Tibial artery (tissue), 4 donors: ENCODE results near the gene PNMA8B.

Source experiments
- DNase-seq, 2 donors: peaks; one replicate each; pipeline ENCODE4 v3.0.0-alpha.2; 2019
- H3K27ac ChIP-seq, 2 donors: fragments of 200-600 bp; sonication (generic) in 1 of 2; 1 replicate in 1 of 2; 2 replicates in 1 of 2; pipeline ENCODE4 v1.5.1; 2018 to 2019; ENCODE audit warnings: mild to moderate bottlenecking in 1 of 2
- H3K27me3 ChIP-seq, 2 donors: fragments of 200-600 bp; sonication (generic) in 1 of 2; one replicate each; pipeline versions ENCODE4 v1.5.1 to v1.6.0; 2016 to 2019
- H3K36me3 ChIP-seq, 3 donors: fragments of 200-600 bp; sonication (generic) in 2 of 3; one replicate each; pipeline ENCODE4 v1.5.1; 2016 to 2019; ENCODE audit warnings: mild to moderate bottlenecking in 2 of 3
- H3K4me1 ChIP-seq, 4 donors: fragments of 200-600 bp; sonication (generic) in 2 of 4; 1 replicate in 3 of 4; 2 replicates in 1 of 4; pipeline ENCODE4 v1.5.1; 2016 to 2019
- H3K4me3 ChIP-seq, 2 donors: fragments of 200-600 bp; sonication (generic) in 1 of 2; 1 replicate in 1 of 2; 2 replicates in 1 of 2; pipeline ENCODE4 v1.5.1; 2018 to 2019; ENCODE audit warnings: mild to moderate bottlenecking in 2 of 2
- H3K9me3 ChIP-seq, 3 donors: fragments of 200-600 bp; sonication (generic) in 1 of 3; one replicate each; pipeline ENCODE4 v1.5.1; 2016 to 2019
- CTCF ChIP-seq, 2 experiments: fragments of 200-600 bp in 1 of 2; fragments of 450-650 bp in 1 of 2; IDR thresholded peaks; one replicate each; pipeline ENCODE4 v1.5.1; 2017 to 2019; ENCODE audit warnings: antibody characterized with exemption in 2 of 2, mild to moderate bottlenecking in 1 of 2, moderate library complexity in 1 of 2
- intact Hi-C: fragments of 100-400 bp; cut with DNase I; formaldehyde crosslinking; loops from one replicate; pipeline ENCODE4 v1.15.0; 2023; ENCODE audit warnings: low total_unique reads

Gene PNMA8B

GRCh38 chr19:46533621-46534081 lies 38.0 kb upstream of the PNMA8B start:
- no peak for TF ChIP-seq CTCF (IDR thresholded peaks at IDR 0.05)
- Histone ChIP-seq H3K27ac (no peak overlapping the region), H3K27me3 (peaks cover 0 to 26% of the 10 kb centered on the region in 2 donors), H3K36me3 (no peaks in the 10 kb centered on the region), H3K4me3 (no peak overlapping the region), H3K4me1 (peaks cover 0 to 12% (median 7%) of the 10 kb centered on the region in 4 donors), H3K9me3 (no peaks in the 10 kb centered on the region)
- intact Hi-C loops, result no loop called here
- DNase-seq, result peak in 1 of 2 donors; percentile 63

- no peaks in the 10 kb centered on the region for H3K36me3 ChIP-seq
- intact Hi-C loops, result no loop called here
- H3K27me3 ChIP-seq, result peaks cover 0 to 26% of the 10 kb centered on the region in 2 donors
- H3K4me3 ChIP-seq, result no peak overlapping the region
- H3K4me1 ChIP-seq, result peaks cover 0 to 12% (median 7%) of the 10 kb centered on the region in 4 donors
- DNase-seq, result peak in 1 of 2 donors; percentile 55
- no peak overlapping the region for H3K27ac ChIP-seq
- no peaks in the 10 kb centered on the region for H3K9me3 ChIP-seq
- TF ChIP-seq CTCF (IDR thresholded peaks at IDR 0.05), result no peak
Measured at GRCh38 chr19:46533078-46533620, 37.5 kb upstream of the PNMA8B start.

- TF ChIP-seq CTCF (IDR thresholded peaks at IDR 0.05), result no peak
- H3K4me3 ChIP-seq, result no peak overlapping the region
- intact Hi-C loops, result no loop called here
- peaks cover 0 to 12% (median 7%) of the 10 kb centered on the region in 4 donors for H3K4me1 ChIP-seq
- H3K27me3 ChIP-seq, result peaks cover 0 to 26% of the 10 kb centered on the region in 2 donors
- no peaks in the 10 kb centered on the region for H3K36me3 ChIP-seq
- peak in 1 of 2 donors; percentile 43 for DNase-seq
- H3K27ac ChIP-seq, result no peak overlapping the region
- H3K9me3 ChIP-seq, result no peaks in the 10 kb centered on the region
Measured at GRCh38 chr19:46530636-46531035, 35.0 kb upstream of the PNMA8B start.

GRCh38 chr19:46529622-46530451 lies 34.2 kb upstream of the PNMA8B start:
- H3K27ac ChIP-seq, result no peak overlapping the region
- intact Hi-C loops, result no loop called here

More at GRCh38 chr19:46529622-46530451, 34.2 kb upstream of the PNMA8B start:
- Histone ChIP-seq H3K4me3 (no peak overlapping the region), H3K36me3 (no peaks in the 10 kb centered on the region), H3K9me3 (no peaks in the 10 kb centered on the region), H3K27me3 (peaks cover 0 to 26% of the 10 kb centered on the region in 2 donors), H3K4me1 (peaks cover 0 to 12% (median 7%) of the 10 kb centered on the region in 4 donors)
- DNase-seq, result peak; percentile 61 to 78
- TF ChIP-seq CTCF (IDR thresholded peaks at IDR 0.05), result peak; percentile 92 to 94
